ENCODE data around the gene ESPN.

ESPN gene

GRCh38 chr1:6460301-6461050 lies 35.9 kb downstream of the ESPN start:
- Histone ChIP-seq H3K27ac (no peak overlapping the region), H3K9me3 (ENCODE audit: control insufficient read depth, low read length) (no peaks in the 10 kb centered on the region), H2AFZ (no peak overlapping the region), H3K4me2 (ENCODE audit: low read length) (no peak overlapping the region), H3K9ac (no peak overlapping the region), H3K4me3 (ENCODE audit: low read depth, low read length) (no peak overlapping the region), H3K27me3 (ENCODE audit: control insufficient read depth, insufficient read depth, low read length) (no peaks in the 10 kb centered on the region), H3K4me1 (peaks cover 9% of the 10 kb centered on the region), H3K36me3 (ENCODE audit: control insufficient read depth, insufficient read depth, low read length) (no peaks in the 10 kb centered on the region), H3K79me2 (peaks cover 2% of the 10 kb centered on the region)
- TF ChIP-seq CTCF (IDR thresholded peaks at IDR 0.05): no peak

- peaks cover 9% of the 10 kb centered on the region for H3K4me1 ChIP-seq
- peaks cover 2% of the 10 kb centered on the region for H3K79me2 ChIP-seq
- no peak overlapping the region for H3K4me2 ChIP-seq (ENCODE audit: low read length)
- H3K9ac ChIP-seq: no peak overlapping the region
- no peak overlapping the region for H3K4me3 ChIP-seq (ENCODE audit: low read depth, low read length)
- H3K36me3 ChIP-seq (ENCODE audit: control insufficient read depth, insufficient read depth, low read length): no peaks in the 10 kb centered on the region
- H3K9me3 ChIP-seq (ENCODE audit: control insufficient read depth, low read length): no peaks in the 10 kb centered on the region
- no peak overlapping the region for H3K27ac ChIP-seq
- H2AFZ ChIP-seq: no peak overlapping the region
- no peak for TF ChIP-seq CTCF (IDR thresholded peaks at IDR 0.05)
- no peaks in the 10 kb centered on the region for H3K27me3 ChIP-seq (ENCODE audit: control insufficient read depth, insufficient read depth, low read length)
Measured at GRCh38 chr1:6461051-6461530, 36.5 kb downstream of the ESPN start.

GRCh38 chr1:6461538-6462411 lies 37.2 kb downstream of the ESPN start:
- Histone ChIP-seq H3K4me3 (ENCODE audit: low read depth, low read length) (no peak overlapping the region), H3K4me1 (peaks cover 9% of the 10 kb centered on the region), H3K36me3 (ENCODE audit: control insufficient read depth, insufficient read depth, low read length) (no peaks in the 10 kb centered on the region), H3K79me2 (peaks cover under 1% of the 10 kb centered on the region), H2AFZ (no peak overlapping the region), H3K9ac (no peak overlapping the region), H3K4me2 (ENCODE audit: low read length) (no peak overlapping the region), H3K27me3 (ENCODE audit: control insufficient read depth, insufficient read depth, low read length) (no peaks in the 10 kb centered on the region), H3K9me3 (ENCODE audit: control insufficient read depth, low read length) (no peaks in the 10 kb centered on the region), H3K27ac (no peak overlapping the region)
- TF ChIP-seq CTCF (IDR thresholded peaks at IDR 0.05): no peak

- H3K4me1 ChIP-seq: peaks cover 9% of the 10 kb centered on the region
- no peak for TF ChIP-seq CTCF (IDR thresholded peaks at IDR 0.05)
- H2AFZ ChIP-seq: no peak overlapping the region
- no peak overlapping the region for H3K9ac ChIP-seq
- H3K4me2 ChIP-seq (ENCODE audit: low read length): no peak overlapping the region
- H3K36me3 ChIP-seq (ENCODE audit: control insufficient read depth, insufficient read depth, low read length): no peaks in the 10 kb centered on the region
- no peak overlapping the region for H3K27ac ChIP-seq
- no peaks in the 10 kb centered on the region for H3K27me3 ChIP-seq (ENCODE audit: control insufficient read depth, insufficient read depth, low read length)
- H3K79me2 ChIP-seq: no peaks in the 10 kb centered on the region
- no peaks in the 10 kb centered on the region for H3K9me3 ChIP-seq (ENCODE audit: control insufficient read depth, low read length)
- no peak overlapping the region for H3K4me3 ChIP-seq (ENCODE audit: low read depth, low read length)
Measured at GRCh38 chr1:6462412-6463119, 38.0 kb downstream of the ESPN start.

All from parathyroid adenoma (tissue), 2 donors.